Sigmoid colon (tissue), 7 donors: Measurements from ENCODE around the gene NRXN2. TPM values are rescaled to one million over a fixed set of nuclear protein-coding genes. Genes with fewer than 3 reads are reported as not detected.

ENCODE experiments used
- DNase-seq: peaks from one replicate; pipeline ENCODE4 v3.0.0-alpha.2; 2019
- H3K27ac ChIP-seq, 4 donors: fragments of 200-600 bp; sonication (generic); one replicate each; pipeline ENCODE4 v1.5.1; 2016 to 2019; ENCODE audit warnings: mild to moderate bottlenecking in 1 of 4
- H3K27me3 ChIP-seq, 3 donors: fragments of 200-600 bp; sonication (generic); one replicate each; pipeline ENCODE4 v1.5.1; 2019; ENCODE audit warnings: mild to moderate bottlenecking in 1 of 3
- H3K36me3 ChIP-seq, 4 donors: fragments of 200-600 bp; sonication (generic); one replicate each; pipeline ENCODE4 v1.5.1; 2016 to 2019
- H3K4me1 ChIP-seq, 4 donors: fragments of 200-600 bp; sonication (generic); one replicate each; pipeline ENCODE4 v1.5.1; 2017 to 2019
- H3K4me3 ChIP-seq, 4 donors: fragments of 200-600 bp; sonication (generic); one replicate each; pipeline ENCODE4 v1.5.1; 2017 to 2019; ENCODE audit warnings: mild to moderate bottlenecking in 2 of 4, moderate library complexity in 1 of 4
- H3K9me3 ChIP-seq, 4 donors: fragments of 200-600 bp in 3 of 4; sonication (generic) in 3 of 4; one replicate each; pipeline versions ENCODE4 v1.5.1 to v1.6.1; 2013 to 2019
- CTCF ChIP-seq, 4 experiments: fragments of 450-650 bp in 3 of 4; fragments of 200-600 bp in 1 of 4; IDR thresholded peaks; one replicate each; pipeline ENCODE4 v1.5.1; 2016 to 2019; ENCODE audit warnings: antibody characterized with exemption in 4 of 4, mild to moderate bottlenecking in 3 of 4, moderate library complexity in 2 of 4
- EP300 ChIP-seq, 4 donors: sonication (generic); formaldehyde crosslinking; IDR thresholded peaks; one replicate each; pipeline ENCODE4 v1.6.1; 2017; ENCODE audit warnings: antibody characterized with exemption in 4 of 4
- POLR2A ChIP-seq, 2 donors: fragments of 450-650 bp; IDR thresholded peaks; one replicate each; pipeline ENCODE4 v1.6.1; 2016; ENCODE audit warnings: antibody characterized with exemption in 2 of 2, mild to moderate bottlenecking in 2 of 2, moderate library complexity in 2 of 2
- POLR2AphosphoS5 ChIP-seq, 4 donors: sonication (generic); formaldehyde crosslinking; IDR thresholded peaks; one replicate each; pipeline ENCODE4 v1.6.1; 2017; ENCODE audit warnings: antibody characterized with exemption in 4 of 4
- WGBS, 2 donors: extraction: QIAGEN DNeasy Blood & Tissue Kit; methylation state at CpG; one replicate each; pipeline ENCODE4 v1.1.7; 2013; 5-methylcytosine and 5-hydroxymethylcytosine counted together
- intact Hi-C: fragments of 100-400 bp; cut with DNase I; formaldehyde crosslinking; loops from one replicate; pipeline ENCODE4 v1.15.1; 2023
- polyA plus RNA-seq, 3 donors: library from polyadenylated mRNA; stranded (reverse); fragments of 200-250 nt; gene quantifications; one replicate each; pipeline ENCODE4 v1.2.3, GENCODE V29; 2013
- total RNA-seq, 4 donors: library from RNA; depleted of rRNA; stranded (reverse); fragments of >200 nt; gene quantifications; one replicate each; pipeline ENCODE4 v1.1.0, GENCODE V29; 2016
- donor health status: healthy with polysubstance abuse.
- donor health status: Bipolar disorder and iron deficiency.
- donor health status: healthy.

Gene NRXN2
- total and polyA plus RNA-seq, 7 donors, result 0.23 to 20.5 (median 6.8) TPM

GRCh38 chr11:64759131-64759721 is 36.2 kb upstream of the NRXN2 start:
- Histone ChIP-seq H3K4me3 (peak overlapping the region; percentile 0 to 49 (median 41)), H3K27ac (peak overlapping the region; percentile 81 to 88 (median 84)), H3K27me3 (no peaks in the 10 kb centered on the region), H3K36me3 (peaks cover 0 to 21% (median 12%) of the 10 kb centered on the region in 4 donors), H3K4me1 (peaks cover 0 to 62% (median 61%) of the 10 kb centered on the region in 4 donors), H3K9me3 (no peaks in the 10 kb centered on the region)
- 76 to 78% methylated on average over 21 of the region's 21 CpGs for WGBS, 2 donors
- intact Hi-C loops, result no loop called here
- TF ChIP-seq POLR2A (IDR thresholded peaks at IDR 0.05), result no peak
- no peak for TF ChIP-seq EP300 (IDR thresholded peaks at IDR 0.05)
- TF ChIP-seq CTCF (IDR thresholded peaks at IDR 0.05), result no peak
- TF ChIP-seq POLR2AphosphoS5 (IDR thresholded peaks at IDR 0.05), result no peak
- DNase-seq, result peak; percentile 75

GRCh38 chr11:64758330-64759079 is 35.5 kb upstream of the NRXN2 start:
- TF ChIP-seq EP300 (IDR thresholded peaks at IDR 0.05), result no peak
- no peak for TF ChIP-seq CTCF (IDR thresholded peaks at IDR 0.05)
- TF ChIP-seq POLR2AphosphoS5 (IDR thresholded peaks at IDR 0.05), result no peak
- no peak for TF ChIP-seq POLR2A (IDR thresholded peaks at IDR 0.05)
- 87 to 93% methylated on average over 15 of the region's 15 CpGs for WGBS, 2 donors
- Histone ChIP-seq H3K9me3 (no peaks in the 10 kb centered on the region), H3K27ac (peak overlapping the region; percentile 81 to 88 (median 84)), H3K27me3 (no peaks in the 10 kb centered on the region), H3K4me1 (peaks cover 0 to 55% (median 53%) of the 10 kb centered on the region in 4 donors), H3K4me3 (peak overlapping the region in 3 of 4 donors; percentile 40 to 49 (median 42)), H3K36me3 (peaks cover 0 to 20% (median 10%) of the 10 kb centered on the region in 4 donors)
- intact Hi-C loops, result no loop called here
- peak; percentile 65 for DNase-seq

GRCh38 chr11:64757549-64758329 is 34.7 kb upstream of the NRXN2 start:
- Histone ChIP-seq H3K4me1 (peaks cover 0 to 48% (median 46%) of the 10 kb centered on the region in 4 donors), H3K9me3 (no peaks in the 10 kb centered on the region), H3K27me3 (no peaks in the 10 kb centered on the region), H3K27ac (peak overlapping the region in 2 of 4 donors; percentile 84 to 88), H3K4me3 (no peak overlapping the region), H3K36me3 (peaks cover 0 to 24% (median 11%) of the 10 kb centered on the region in 4 donors)
- peak; percentile 66 for DNase-seq
- no peak for TF ChIP-seq POLR2AphosphoS5 (IDR thresholded peaks at IDR 0.05)
- TF ChIP-seq POLR2A (IDR thresholded peaks at IDR 0.05), result no peak
- no peak for TF ChIP-seq EP300 (IDR thresholded peaks at IDR 0.05)
- no peak for TF ChIP-seq CTCF (IDR thresholded peaks at IDR 0.05)
- 83 to 92% methylated on average over 19 of the region's 19 CpGs for WGBS, 2 donors
- intact Hi-C loops, result no loop called here

- WGBS, 2 donors, result 71 to 87% methylated on average over 13 of the region's 13 CpGs
- no peaks in the 10 kb centered on the region for H3K27me3 ChIP-seq
- H3K27ac ChIP-seq, result no peak overlapping the region
- TF ChIP-seq CTCF (IDR thresholded peaks at IDR 0.05), result no peak
- TF ChIP-seq POLR2AphosphoS5 (IDR thresholded peaks at IDR 0.05), result no peak
- no peak for TF ChIP-seq POLR2A (IDR thresholded peaks at IDR 0.05)
- no peak for TF ChIP-seq EP300 (IDR thresholded peaks at IDR 0.05)
- peaks cover 0 to 38% (median 16%) of the 10 kb centered on the region in 4 donors for H3K36me3 ChIP-seq
- DNase-seq, result peak; percentile 57
- H3K4me3 ChIP-seq, result no peak overlapping the region
- intact Hi-C loops, result no loop called here
- no peaks in the 10 kb centered on the region for H3K9me3 ChIP-seq
- H3K4me1 ChIP-seq, result peaks cover 0 to 30% (median 27%) of the 10 kb centered on the region in 4 donors
Measured at GRCh38 chr11:64755681-64756361, 32.8 kb upstream of the NRXN2 start.
